ENCODE measurements around the gene LIMS2.

LIMS2 gene, protein sequence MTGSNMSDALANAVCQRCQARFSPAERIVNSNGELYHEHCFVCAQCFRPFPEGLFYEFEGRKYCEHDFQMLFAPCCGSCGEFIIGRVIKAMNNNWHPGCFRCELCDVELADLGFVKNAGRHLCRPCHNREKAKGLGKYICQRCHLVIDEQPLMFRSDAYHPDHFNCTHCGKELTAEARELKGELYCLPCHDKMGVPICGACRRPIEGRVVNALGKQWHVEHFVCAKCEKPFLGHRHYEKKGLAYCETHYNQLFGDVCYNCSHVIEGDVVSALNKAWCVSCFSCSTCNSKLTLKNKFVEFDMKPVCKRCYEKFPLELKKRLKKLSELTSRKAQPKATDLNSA

DNA sequence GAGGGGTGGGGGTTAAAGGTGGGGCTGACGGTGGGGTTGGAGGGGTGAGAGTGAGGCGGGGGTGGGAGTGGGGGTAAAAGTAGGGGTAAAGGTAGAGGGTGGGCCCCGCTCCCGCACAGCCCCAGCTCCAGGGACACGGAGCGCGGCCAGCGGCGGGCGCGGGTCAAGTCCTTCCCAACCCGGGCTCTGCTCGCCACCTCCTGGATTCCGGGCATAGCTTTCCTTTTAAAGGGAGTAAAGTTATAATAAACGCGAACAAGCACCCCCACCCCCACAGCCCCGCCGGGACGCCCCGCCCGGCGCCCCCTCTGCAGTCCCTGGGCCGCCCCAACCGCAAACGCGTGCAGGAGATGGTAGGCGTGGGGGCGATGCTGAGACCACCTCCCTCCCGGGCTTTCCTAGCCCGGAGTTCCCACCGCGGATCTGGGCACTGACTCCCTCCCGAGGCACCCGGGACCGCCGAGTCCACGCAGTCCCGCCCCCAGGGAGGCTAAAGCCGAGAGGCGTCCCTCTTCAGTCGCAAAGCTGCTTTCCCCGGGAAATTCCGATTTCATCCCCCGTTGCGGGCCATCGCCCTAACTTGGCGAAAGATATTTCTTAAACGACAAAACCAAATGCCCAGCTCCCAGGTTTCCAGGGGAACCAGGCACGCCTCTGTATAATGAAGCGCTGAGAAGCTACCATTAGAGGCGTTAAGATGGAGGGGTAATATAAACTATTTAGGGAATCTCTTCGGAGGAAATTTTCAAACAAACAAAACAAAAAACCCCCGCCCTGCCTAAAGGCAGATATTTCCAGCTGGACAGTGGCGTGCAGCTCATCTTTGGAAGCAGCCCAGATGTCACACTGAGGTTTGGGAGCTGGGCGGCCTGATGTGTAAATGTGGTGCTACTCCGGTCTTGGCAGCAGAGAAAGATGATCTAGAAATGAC is at the start of gene LIMS2:
TSS of gene LIMS2 (minus strand) at position 200 of the 931 bp plus-strand sequence. CDS start 506 bp downstream, outside the sequence.
- DNase-seq: peak; percentile 63

DNA sequence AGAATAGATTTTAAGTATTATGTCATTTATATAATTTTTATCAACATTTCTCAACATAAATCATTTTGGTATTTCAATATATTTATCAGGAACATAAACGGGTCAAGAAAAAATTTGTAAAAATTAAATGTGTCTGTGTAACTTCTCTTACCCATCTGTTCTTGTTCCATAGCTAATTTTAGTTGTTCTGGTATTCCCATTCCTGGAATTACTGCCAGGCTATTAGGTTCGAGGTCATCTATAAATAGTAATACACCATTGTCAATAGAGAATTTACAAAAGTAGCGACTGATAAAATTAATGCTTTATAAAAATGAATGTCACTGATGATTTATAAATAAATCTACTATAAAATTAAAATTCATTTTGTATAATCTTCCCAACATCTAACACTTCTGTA is 47.5 kb upstream of the LIMS2 start:
- no peak for DNase-seq

DNA sequence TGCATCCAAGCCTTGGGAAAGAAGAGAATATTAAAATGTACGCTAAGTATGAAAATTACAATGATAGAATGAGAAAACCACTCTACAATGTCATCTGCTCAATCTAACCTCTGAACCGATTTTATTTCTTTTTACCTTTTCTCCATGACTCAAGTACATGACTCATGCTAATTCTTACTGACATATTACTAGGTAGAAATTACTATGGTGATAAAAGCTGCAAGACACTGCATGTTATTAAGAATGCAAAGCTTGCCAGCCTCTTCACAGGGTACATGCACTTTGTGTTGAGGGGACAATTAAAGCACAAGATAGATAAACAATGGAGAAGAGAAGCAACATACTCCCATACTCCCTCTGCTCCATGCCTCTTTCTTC is 46.6 kb upstream of the LIMS2 start:
- no peak for DNase-seq

DNA sequence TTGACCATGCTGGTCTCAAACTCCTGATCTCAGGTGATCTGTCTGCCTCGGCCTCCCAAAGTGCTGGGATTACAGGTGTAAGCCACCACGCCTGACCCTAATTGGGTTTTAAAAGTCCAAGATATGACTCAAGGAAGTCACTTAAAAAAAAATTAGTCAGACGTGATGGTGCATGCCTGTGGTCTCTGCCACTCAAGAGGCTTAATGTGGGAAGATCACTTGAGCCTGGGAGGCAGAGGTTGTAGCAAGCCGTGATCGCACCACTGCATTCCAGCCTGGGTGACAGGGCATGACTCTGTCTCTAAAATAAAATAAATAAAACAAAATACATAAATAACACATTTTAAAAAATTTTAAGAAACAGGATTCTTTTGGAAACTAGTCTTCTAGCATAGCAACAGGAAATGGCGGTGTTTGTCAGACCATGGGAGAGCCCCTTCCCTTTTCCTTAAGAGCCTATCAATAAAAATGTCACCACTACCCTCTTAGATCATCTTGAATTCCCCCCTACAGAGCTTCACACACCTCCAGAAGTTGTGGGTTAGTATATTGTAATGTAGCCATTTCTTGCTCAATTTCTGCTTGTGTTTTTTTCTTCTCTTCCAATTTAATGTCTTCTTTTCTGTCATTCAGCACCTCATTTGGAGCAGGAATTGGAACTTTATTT is 46.1 kb upstream of the LIMS2 start:
- no peak for DNase-seq

DNA sequence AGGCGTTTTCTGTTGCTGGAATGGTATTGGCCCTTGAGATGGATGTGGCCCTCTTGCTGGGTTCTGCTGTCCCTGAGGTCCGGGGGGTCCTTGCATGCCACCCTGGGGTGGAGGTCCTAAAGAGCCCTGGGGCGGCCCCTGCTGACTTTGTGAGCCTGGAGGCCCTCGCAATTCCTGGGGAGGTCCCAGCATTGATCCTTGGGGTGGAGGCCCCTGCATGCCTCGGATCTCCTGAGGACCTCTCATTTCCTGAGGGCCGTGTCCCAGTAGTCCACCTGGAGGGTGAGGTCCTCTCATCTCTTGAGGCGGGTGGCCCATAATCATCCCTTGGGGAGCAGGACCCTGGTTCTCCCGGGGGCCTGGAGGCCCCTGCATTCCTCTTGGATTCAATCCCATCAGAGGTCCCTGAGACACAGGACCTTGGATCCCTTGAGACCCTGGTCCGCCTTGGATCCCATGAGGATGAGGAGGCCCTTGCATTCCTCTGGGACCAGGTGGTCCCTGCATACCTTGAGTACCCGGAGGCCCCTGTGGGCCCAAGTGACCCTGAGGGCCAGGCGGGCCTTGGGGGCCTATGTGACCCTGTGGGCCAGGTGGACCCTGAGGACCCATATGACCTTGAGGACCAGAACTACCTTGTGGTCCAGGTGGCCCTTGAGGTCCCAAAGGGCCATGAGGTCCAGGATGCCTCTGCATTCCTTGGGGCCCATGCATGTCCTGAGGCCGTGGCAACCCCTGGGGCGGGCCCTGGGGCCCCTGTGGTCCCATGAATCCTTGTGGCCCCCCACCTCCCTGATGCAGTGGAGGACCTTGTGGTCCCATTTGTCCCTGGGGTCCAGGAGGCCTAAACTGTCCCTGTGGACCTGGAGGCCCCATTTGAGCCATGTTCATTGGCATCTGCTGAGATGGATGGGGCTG is 44.2 kb upstream of the LIMS2 start:
- no peak for DNase-seq

DNA sequence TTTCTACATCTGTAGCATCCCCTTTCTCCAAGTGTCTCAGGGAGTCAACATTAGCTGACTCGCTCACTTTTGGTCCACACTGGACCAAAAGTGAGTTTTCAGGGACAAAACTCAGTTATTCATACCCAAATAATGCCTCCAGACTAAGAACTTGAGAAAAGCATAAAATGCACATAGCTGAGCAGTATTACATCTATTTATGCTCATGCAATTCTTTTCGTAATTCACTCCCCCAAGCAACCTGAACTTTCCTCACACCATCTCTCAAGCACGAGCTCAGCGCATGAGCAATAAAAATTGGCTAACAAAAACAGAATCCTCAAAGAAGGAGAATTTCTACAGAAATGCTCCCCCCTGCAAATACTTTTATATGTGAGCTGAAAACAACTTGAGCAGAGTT is 42.9 kb upstream of the LIMS2 start:
- DNase-seq: no peak

DNA sequence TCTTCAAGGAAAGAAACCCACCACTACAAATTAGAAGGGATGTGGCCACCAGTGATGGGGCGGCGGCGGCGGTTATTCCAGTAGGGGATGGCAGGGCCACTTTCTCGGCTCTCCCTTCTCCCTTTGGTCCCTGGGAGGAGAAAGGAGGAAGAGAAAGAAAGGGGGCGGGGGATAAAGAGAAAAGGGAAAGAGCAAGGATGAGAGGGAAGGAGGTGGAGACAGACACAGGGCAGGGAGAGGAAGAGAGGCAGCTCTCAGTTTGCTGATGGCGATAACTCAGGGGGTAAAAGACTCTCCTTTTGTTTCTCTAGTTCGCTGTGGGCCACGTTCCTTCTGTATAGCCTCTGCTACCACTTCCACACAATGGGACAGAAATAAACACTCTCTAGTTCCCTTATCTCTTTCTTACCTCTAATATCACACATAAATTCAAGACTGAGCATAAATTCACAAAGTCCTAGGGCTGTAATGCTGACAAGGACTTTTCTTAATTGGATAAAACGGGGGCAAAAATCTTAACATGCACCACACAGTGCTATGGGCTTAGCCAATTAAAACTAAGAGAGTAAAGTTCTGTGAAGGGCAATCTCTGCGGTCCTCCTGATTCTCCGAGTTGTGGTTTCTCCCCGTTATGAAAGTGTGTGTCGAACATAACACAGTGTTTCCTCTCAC is 40.6 kb upstream of the LIMS2 start:
- DNase-seq: no peak

DNA sequence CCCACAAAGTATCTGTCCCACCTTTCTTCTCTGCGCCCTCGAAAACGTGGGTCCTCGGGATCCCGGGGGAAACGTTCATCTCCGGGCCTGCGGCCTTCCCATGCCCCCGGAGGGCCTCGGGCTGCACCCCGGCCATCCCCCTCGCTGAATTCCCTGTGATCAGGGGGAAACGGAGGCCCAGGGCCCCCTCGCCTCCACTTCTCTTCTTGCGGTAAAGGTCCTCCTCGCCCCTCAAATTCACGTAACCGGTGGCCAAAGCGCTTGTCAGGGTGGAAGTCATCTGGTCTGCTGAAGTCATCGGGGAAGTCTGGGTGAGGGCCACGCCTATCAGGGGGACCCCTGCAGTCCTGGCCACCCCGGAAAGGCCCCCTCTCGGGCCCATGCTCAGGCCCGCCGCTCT is 38.2 kb upstream of the LIMS2 start:
- no peak for DNase-seq

DNA sequence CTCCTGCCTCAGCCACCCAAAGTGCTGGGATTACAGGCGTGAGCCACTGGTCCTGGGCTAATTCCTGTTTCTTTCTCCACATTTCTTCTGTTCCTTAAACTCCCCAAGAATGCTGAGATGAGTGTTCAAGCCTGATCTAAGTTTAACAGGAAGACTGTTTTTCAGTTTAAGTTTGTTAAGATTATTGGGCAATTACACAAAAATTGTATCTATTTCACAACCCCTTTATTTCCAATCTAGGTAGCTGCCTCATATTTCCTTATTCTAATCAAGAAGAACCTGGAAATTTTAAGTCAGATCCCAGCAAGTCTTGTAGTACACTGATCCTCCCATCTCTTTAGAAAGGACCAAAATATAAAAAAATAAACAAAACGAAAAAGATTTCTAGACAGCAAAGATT is 37.7 kb upstream of the LIMS2 start:
- no peak for DNase-seq

DNA sequence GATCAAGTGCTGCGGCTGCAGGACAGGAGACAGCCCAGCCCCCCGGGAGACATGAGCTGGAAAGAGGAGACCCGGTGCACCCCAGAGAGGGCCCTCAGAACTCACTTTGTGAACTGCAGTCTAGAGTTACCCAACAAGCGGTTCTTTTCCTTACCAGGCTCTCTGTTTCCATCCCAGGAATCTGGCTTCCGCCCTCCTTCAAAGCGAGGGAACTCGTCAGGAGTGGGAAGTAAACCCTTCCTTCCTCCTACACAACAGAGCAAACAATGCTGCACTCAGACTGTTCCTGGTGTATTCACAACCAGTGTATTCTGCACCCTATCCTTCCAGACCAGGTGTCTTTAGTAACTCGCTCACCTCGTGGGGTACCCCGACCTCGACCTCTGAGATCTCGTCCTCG is 34.0 kb upstream of the LIMS2 start:
- DNase-seq: no peak

DNA sequence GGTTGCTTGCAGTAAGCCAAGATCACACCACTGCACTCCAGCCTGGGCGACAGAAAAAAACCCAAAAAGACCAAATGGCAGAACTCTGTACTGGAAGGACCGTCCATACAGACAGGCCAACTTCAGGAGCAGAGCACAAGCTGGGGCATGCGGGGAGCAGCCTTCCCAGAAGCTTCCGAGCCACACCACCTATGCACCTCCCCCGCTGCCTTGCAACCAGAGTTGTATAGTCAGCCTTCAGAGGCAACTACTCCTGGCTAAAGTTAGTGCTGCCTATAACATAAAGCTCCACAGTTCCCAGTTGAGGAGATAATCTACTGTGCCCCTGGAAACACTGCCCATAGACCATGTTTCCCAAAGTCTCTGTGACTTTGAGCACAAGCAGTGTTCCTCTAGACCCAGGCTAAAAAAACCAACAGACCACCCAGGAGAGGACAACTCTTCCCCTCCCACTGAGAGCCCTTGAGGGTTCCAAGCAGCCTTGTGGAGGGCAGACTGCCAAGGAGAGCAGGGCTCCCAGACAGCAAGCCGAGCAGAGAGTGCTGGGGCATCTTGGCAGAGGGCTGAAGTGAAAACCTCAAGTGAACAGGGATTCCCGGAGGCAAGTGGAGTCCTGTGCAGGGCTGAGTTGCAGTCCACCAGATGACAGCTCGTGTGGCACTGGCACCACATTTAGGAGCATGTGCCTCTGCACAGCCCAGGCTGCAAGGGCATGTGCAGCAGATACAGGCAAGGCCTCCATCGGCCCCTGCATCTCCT is 32.7 kb upstream of the LIMS2 start:
- no peak for DNase-seq

DNA sequence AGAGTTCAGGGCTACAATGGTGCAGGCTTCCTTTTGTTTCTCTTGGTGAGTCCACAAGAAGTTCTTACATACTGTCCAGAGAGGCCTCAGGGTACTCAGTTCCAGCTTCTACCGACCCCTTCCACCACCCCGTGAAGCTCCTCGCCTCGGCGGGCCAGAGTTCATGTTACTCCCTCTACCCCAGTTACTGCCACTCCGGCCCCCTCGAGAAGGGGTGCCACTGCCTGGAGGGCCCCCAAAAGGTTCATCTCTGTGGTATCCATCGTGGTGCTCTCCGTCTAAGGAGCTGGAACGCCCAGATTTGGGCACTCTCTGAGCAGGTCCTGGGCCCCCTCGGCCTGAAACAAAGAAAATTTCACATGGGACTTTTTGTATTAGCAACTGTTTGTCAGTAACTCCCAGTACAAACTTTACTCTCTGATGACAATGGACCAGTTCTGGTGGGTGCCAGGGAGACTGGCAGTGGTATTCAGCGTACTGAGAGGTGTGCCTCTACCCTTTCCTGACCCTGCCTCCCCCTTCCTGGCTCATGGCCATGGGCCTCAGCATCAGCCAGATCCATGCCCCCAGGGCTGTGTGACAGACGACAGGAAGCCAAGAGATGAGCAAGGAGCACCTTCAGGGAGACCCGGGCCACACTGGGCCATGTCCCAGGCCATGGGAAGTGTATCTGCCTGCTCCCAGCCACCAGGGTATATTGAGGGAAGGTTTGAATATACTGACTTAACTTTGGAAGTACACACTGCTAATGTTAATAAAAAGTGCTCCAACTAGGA is 31.1 kb upstream of the LIMS2 start:
- DNase-seq: no peak

DNA sequence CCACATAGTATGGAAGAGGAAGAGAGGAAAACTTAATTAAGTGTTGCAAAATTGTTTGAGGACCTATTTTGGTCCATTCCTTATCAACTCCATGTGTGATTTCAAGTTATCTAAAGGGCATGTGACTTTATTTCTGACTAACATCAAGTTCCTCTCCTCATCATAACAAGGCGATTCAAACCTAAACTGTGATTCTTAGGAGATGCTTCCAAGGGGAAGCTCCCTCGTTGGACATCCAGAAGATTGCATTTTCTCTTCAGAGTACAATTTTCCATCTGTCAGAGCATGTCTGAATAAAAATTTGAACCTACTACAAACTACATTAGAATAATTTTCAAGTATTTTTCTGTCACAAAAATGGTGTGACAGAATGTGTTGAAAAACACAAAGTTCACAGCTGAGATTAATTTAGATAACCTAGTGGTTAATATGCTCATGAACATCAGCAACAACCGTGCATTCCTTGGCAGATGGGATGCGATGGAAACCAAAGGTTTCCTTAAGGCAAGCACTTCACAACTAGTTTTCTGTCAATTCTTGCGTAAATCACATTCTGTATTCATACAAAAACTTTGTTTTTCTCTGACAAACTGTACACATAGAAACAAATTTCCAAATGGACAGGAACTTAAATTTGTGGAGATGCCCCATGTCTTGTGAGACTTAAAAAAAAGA is 30.2 kb upstream of the LIMS2 start:
- DNase-seq: no peak

DNA sequence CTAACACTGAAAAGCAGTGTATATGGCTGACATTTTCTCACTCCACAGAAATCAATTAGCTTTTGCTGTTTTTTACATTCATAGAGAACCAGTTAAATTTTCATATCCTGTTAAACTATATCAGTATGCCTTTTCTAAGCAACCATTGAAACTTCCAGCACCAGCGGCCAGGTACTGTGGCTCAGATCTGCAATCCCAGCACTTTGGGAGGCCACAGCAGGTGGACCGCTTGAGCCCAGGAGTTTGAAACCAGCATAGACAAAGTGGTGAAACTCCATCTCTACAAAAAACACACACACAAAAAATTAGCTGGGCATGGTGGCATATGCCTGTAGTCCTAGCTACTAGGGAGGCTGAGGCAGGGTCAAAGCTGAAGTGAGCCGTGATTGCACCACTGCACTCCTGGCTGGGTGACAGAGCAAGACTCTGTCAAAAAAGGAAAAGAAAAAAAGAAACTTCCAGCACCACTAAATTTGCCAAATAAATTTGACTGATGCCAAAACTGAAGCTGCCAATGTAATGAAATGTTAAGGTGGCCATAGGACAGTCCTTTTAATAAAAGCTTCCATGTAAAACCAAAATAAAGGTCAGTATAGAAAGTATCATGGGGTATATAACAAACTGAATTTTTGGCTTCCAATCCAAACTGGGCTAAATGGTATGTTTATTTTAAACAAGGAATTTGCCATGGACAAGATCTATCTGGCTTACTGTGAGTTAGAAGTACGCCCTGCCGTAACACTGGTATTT is 29.5 kb upstream of the LIMS2 start:
- DNase-seq: no peak

DNA sequence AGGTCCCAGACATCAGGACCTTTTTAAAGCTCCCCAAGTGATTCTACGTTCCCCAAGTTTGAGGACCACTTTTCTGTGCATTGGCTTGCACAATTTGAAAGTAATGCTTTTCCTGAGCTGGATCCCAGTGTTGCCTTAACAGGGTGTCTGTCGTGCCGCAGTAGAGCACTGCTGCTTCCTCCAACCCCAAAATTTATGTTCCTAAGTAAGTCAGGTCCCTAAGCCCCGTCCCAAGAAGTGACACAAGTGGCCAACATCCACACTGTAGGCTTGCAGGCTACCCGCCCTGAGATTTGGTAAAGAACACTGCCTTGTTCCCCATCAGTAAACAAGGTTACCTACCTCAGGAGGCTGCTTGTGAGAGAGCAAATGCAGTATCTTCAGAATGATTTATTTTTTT is 28.0 kb upstream of the LIMS2 start:
- DNase-seq: no peak

DNA sequence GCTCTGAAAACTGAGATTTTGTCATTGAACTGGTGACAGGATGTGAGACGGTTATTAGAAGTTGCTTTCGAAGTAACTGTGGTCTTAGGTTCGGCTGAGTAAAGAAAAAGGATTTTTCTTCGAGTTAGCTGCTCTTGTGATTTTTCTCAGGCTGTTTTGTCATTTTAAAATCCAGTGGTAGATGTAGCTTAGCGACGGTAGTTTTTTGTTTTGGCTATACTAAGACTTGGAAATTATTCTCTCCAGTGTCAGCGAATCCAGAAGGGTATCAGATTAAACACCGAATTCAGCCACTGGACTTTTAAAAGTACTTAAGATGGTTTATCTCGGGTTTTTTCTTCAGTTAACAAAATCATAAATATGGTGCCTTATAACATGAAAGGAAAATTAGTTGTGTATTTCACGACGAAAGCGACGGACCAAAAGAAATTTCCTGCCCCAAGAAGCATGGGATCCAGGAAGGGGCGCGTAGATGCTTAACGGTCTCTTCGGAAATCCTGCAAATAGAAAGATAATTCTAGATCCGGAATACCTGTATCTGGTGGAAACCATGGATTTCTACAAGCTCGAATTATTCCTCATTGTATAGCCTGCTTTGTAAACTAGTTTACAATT is 27.2 kb upstream of the LIMS2 start:
- no peak for DNase-seq

DNA sequence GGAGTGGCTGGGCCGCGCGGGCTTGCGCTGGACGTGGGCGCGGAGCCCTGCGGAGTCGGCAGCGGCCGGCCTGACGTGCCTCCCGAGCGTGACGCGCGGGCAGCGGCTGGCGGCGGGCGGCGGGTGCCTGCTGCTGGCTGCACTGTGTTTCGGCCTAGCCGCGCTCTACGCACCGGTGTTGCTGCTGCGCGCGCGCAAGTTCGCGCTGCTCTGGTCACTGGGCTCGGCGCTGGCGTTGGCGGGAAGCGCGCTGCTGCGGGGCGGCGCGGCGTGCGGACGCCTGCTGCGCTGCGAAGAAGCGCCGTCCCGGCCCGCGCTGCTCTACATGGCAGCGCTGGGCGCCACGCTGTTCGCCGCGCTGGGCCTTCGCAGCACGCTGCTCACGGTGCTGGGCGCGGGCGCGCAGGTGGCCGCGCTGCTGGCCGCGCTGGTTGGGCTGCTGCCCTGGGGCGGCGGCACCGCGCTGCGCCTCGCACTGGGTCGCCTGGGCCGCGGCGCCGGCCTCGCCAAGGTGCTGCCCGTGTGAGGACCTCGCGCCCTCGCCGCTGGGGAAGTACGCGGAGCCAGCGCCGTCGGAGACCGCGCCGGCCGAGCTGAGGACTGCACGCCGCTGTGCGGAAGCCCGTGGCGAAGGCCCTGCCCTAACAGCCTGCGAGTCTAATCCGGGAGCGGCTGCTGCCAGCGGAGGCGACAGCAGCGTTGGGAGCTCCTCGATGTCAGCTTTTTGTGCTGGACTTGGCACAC is 26.5 kb upstream of the LIMS2 start:
- peak; percentile 90 for DNase-seq

DNA sequence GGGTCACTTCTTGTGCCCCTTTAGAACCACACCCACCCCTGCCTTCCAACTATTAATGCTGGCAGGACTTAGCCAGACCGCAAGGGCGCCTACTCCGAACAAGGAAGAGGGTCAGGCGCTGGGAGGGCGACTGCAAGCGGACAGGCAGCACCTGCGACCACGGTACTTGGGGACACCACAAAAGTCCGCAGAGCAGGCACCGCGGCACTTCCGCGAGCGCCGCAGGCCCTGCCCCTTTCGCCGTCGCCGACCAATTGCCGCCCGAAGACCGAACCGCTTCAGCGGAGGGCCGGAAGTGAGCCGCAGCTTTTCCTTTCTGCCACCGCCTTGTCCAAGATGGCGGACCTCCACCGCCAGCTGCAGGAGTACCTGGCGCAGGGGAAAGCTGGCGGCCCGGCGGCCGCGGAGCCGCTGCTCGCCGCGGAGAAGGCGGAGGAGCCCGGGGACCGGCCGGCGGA is 25.9 kb upstream of the LIMS2 start, which contains the start of gene SFT2D3:
TSS of gene SFT2D3 (plus strand) at position 305 of the 458 bp plus-strand sequence. CDS start at position 337, 32 bp downstream.
- peak; percentile 95 for DNase-seq
